Epithelial cell of proximal tubule (primary cell): ENCODE results near the gene TADA1. TPM values are rescaled to one million over a fixed set of nuclear protein-coding genes. Genes with fewer than 3 reads are reported as not detected.

Source experiments
- DNase-seq: peaks from one replicate; pipeline ENCODE4 v3.0.0-alpha.2; 2011; ENCODE audit warnings: low read depth
- H3K4me3 ChIP-seq: 2 replicates; pipeline ENCODE4 v1.5.1; 2011; ENCODE audit warnings: low read depth, mild to moderate bottlenecking, low read length
- total RNA-seq: library from RNA; depleted of rRNA; stranded (reverse); fragments of >200 nt; gene quantifications from 2 replicates; pipeline ENCODE4 v1.2.3, GENCODE V29; 2015
- TF ChIP-seq, protein P1 (sequence below): conservative IDR thresholded peaks from 2 replicates; pipeline ENCODE4 v1.5.1; 2012; ENCODE audit warnings: low read depth, mild to moderate bottlenecking, low read length

TADA1 gene
- total RNA-seq, 1 donor from 2014 or later, result 21.1 TPM

DNA sequence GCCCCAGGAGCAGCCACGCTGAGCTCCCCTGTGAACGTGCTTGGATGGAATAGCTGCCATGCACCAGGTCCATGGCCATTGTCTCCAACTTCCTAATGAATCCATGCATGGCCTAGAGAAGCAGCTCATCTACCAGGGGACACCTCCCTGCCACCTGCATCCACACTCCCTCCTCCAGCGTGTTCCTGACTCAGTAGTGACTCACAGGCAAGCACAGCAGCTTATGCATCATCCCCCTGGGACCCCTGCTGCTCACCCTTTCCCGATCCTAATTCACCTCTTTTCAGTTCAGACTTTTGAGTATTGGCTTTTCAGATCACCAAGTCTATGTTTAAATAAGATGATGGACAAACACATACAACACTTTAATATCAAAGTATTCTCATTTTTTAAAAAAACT, 39.9 kb upstream of the TADA1 start:
- no peak for DNase-seq

GRCh38 chr1:166915042-166915441, 39.0 kb upstream of the TADA1 start:
- no peak overlapping the region for H3K4me3 ChIP-seq
- DNase-seq, result no peak
- TF ChIP-seq, protein P1, sequence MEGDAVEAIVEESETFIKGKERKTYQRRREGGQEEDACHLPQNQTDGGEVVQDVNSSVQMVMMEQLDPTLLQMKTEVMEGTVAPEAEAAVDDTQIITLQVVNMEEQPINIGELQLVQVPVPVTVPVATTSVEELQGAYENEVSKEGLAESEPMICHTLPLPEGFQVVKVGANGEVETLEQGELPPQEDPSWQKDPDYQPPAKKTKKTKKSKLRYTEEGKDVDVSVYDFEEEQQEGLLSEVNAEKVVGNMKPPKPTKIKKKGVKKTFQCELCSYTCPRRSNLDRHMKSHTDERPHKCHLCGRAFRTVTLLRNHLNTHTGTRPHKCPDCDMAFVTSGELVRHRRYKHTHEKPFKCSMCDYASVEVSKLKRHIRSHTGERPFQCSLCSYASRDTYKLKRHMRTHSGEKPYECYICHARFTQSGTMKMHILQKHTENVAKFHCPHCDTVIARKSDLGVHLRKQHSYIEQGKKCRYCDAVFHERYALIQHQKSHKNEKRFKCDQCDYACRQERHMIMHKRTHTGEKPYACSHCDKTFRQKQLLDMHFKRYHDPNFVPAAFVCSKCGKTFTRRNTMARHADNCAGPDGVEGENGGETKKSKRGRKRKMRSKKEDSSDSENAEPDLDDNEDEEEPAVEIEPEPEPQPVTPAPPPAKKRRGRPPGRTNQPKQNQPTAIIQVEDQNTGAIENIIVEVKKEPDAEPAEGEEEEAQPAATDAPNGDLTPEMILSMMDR, result no peak

More for the DNA sequence above, 39.9 kb upstream of the TADA1 start:
- H3K4me3 ChIP-seq, result no peak overlapping the region
- TF ChIP-seq, protein P1, result no peak

DNA sequence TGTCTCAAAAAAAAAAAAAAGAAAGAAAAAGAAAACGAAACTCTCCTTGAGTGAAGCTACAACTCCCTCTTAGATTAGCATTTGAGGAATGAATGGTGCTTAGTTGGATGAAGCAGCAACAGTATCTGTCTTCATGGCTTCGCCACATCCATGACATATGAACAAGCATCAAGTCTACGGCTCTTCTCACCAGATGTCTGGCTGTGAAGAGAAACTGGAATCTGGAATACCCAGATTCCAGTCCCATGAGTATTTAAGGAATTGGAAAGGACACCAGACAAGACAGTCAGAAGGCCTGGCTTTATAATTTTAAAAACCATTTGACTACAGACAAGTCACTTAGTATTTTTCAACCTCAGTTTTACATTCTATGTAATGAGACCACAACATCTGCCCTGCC, 38.0 kb upstream of the TADA1 start:
- no peak for DNase-seq
- no peak overlapping the region for H3K4me3 ChIP-seq
- TF ChIP-seq, protein P1, result no peak

GRCh38 chr1:166911624-166912023, 35.6 kb upstream of the TADA1 start:
- no peak for DNase-seq
- TF ChIP-seq, protein P1, result no peak
- H3K4me3 ChIP-seq, result no peak overlapping the region

GRCh38 chr1:166910396-166910994, 34.4 kb upstream of the TADA1 start:
- H3K4me3 ChIP-seq, result no peak overlapping the region
- TF ChIP-seq, protein P1, result peak; percentile 97
- peak; percentile 90 for DNase-seq

GRCh38 chr1:166908942-166909341, 32.9 kb upstream of the TADA1 start:
- DNase-seq, result peak; percentile 61
- TF ChIP-seq, protein P1, result no peak
- no peak overlapping the region for H3K4me3 ChIP-seq

DNA sequence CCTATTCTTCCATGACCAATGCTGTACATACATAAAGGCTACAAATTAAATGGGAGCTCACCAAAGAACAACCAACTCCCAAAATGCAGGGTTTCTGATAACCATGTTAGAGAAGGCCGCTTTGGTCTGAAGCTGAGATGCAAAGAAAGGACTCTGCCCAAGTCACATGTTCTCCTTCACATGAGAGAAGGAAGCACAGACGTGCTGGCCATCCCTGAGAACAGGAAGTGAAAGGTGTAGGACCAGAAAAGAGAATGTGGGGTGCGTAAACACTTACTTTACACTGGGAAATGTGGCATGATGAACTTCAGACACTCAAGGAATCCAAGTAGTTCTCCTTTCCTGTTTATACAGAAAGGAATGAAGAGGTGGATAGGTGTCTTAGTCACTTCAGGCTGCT, 31.7 kb upstream of the TADA1 start:
- DNase-seq, result no peak
- TF ChIP-seq, protein P1, result no peak
- H3K4me3 ChIP-seq, result no peak overlapping the region
